GM10248 (cell line): ENCODE data around the gene CIAO3.

Experiments
- CTCF ChIA-PET: fragments of 300-600 bp; sonication (Branson Sonifier 250); formaldehyde crosslinking; extraction: SDS; loops from one replicate; lab custom pipeline; 2021; ENCODE audit warnings: antibody characterized with exemption; lab: Yijun Ruan, JAX
- POLR2A ChIA-PET: fragments of 350-650 bp; sonication (Branson Sonifier 250); formaldehyde crosslinking; extraction: SDS; loops from one replicate; lab custom pipeline; 2020; ENCODE audit warnings: antibody characterized with exemption; lab: Yijun Ruan, JAX
- DNase-seq: peaks from one replicate; pipeline ENCODE4 v3.0.0; 2012; ENCODE audit errors: extremely low spot score
- TF ChIP-seq, protein P1 (sequence below): IDR thresholded peaks from 2 replicates; pipeline ENCODE4 v1.5.1; 2012; ENCODE audit warnings: mild to moderate bottlenecking, low read depth; ENCODE audit errors: extremely low read depth, missing control alignments, control extremely low read depth

CIAO3 gene

GRCh38 chr16:770411-770810 lies 29.6 kb upstream of the CIAO3 start:
- ChIA-PET CTCF (no interaction called here), POLR2A (no interaction called here)
- DNase-seq = no peak
- TF ChIP-seq, protein P1, sequence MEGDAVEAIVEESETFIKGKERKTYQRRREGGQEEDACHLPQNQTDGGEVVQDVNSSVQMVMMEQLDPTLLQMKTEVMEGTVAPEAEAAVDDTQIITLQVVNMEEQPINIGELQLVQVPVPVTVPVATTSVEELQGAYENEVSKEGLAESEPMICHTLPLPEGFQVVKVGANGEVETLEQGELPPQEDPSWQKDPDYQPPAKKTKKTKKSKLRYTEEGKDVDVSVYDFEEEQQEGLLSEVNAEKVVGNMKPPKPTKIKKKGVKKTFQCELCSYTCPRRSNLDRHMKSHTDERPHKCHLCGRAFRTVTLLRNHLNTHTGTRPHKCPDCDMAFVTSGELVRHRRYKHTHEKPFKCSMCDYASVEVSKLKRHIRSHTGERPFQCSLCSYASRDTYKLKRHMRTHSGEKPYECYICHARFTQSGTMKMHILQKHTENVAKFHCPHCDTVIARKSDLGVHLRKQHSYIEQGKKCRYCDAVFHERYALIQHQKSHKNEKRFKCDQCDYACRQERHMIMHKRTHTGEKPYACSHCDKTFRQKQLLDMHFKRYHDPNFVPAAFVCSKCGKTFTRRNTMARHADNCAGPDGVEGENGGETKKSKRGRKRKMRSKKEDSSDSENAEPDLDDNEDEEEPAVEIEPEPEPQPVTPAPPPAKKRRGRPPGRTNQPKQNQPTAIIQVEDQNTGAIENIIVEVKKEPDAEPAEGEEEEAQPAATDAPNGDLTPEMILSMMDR = no peak

- no peak for DNase-seq
- ChIA-PET CTCF (no interaction called here), POLR2A (no interaction called here)
- TF ChIP-seq, protein P1 = no peak
These were observed 29.1 kb upstream of the CIAO3 start for GRCh38 chr16:769934-770333.

DNA sequence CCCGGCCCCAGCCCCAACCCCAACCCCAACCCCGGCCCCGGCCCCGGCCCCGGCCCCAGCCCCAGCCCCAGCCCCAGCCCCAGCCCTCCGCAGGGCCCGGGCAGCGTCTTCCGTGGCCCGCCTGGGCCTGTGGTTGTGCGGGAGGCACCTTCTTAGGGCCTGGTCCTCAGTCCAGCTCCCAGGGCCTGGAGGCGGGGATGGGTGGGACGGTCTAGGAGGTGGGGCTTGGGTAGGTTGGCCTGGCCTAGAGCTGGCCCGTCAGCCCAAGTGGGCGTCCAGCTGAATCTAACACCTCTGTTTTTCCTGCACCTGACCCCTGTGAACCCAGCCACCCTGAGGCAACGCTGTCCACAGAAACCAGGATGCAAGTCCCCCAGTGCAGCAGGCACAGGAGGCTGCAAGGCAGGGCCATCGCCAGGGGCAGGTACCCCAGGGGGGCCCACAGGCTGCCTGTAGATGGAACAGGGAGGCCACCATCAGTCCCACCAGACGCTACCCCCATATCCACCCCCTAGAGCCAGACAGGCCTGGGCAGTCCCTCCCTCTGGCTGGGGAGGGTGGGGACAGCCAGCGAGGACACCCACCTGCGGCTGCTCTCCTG lies 28.5 kb upstream of the CIAO3 start:
- ChIA-PET CTCF (interaction anchor here (1.4 kb wide), 1 partner anchor 17 kb away, joined by 4 read pairs; no protein-coding TSS in a partner anchor), POLR2A (no interaction called here)
- TF ChIP-seq, protein P1 = no peak
- DNase-seq = no peak

- TF ChIP-seq, protein P1 = no peak
- POLR2A ChIA-PET = no interaction called here
- CTCF ChIA-PET = interaction anchor here (1.4 kb wide), 1 partner anchor 18 kb away, joined by 4 read pairs; no protein-coding TSS in a partner anchor
- no peak for DNase-seq
These were observed 27.6 kb upstream of the CIAO3 start for GRCh38 chr16:768428-768827.

DNA sequence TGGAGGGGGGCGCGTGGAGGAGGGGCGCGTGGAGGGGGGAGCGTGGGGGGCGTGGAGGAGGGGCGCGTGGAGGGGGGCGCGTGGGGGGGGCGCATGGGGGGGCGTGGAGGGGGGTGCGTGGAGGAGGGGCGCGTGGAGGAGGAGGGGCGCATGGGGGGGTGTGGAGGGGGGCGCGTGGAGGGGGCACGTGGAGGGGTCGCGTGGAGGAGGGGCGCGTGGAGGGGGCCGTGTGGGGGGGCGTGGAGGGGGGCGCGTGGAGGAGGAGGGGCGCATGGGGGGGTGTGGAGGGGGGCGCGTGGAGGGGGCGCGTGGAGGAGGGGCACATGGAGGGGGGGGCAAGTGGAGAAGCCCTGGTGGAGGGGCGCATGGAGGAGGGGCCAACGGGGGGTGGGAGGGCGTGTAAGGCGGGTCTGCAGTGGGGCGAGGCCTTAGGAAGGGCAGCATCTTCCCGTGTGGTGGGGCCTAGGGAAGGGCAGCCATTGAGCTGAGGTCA lies 27.0 kb upstream of the CIAO3 start:
- CTCF ChIA-PET = interaction anchor here (1.4 kb wide), 1 partner anchor 18 kb away, joined by 4 read pairs; no protein-coding TSS in a partner anchor
- TF ChIP-seq, protein P1 = no peak
- DNase-seq = no peak
- POLR2A ChIA-PET = no interaction called here

- TF ChIP-seq, protein P1 = no peak
- ChIA-PET CTCF (no interaction called here), POLR2A (no interaction called here)
- no peak for DNase-seq
These were observed 26.2 kb upstream of the CIAO3 start for GRCh38 chr16:766820-767640.
